Stimulated activated naive CD8-positive, alpha-beta T cell treated with anti-CD3 and anti-CD28 coated beads, Interleukin-15, amount 100 ng/mL, for 72 hours (primary cell): ENCODE results near the gene MAP6D1.
A peak's percentile ranks its signal among the peaks of the same experiment; 100 is the strongest.

Source experiments
- ATAC-seq: fragments of 150-1000 bp; cut with Tn5 transposase; 2 replicates; pipeline ENCODE4 v1.10.0; 2021; ENCODE audit warnings: mild to moderate bottlenecking, moderate library complexity
- DNase-seq, 2 donors: peaks; one replicate each; pipeline ENCODE4 v3.0.0; 2021 to 2022
- H3K27ac Mint-ChIP-seq, 2 donors: one replicate each; pipeline ENCODE4 v1.8.0; 2022; ENCODE audit warnings: mild to moderate bottlenecking in 2 of 2, mixed read lengths in 2 of 2, moderate library complexity in 2 of 2
- H3K27me3 Mint-ChIP-seq: one replicate; pipeline ENCODE4 v1.8.0; 2022; ENCODE audit warnings: mixed read lengths
- H3K4me1 Mint-ChIP-seq: one replicate; pipeline ENCODE4 v1.8.0; 2022; ENCODE audit warnings: mild to moderate bottlenecking, mixed read lengths
- H3K4me3 Mint-ChIP-seq, 2 donors: one replicate each; pipeline ENCODE4 v1.8.0; 2022; ENCODE audit warnings: mild to moderate bottlenecking in 2 of 2, mixed read lengths in 2 of 2, moderate library complexity in 1 of 2
- H3K9me3 Mint-ChIP-seq, 2 donors: one replicate each; pipeline ENCODE4 v1.8.0; 2022; ENCODE audit warnings: mixed read lengths in 2 of 2

MAP6D1 gene

DNA sequence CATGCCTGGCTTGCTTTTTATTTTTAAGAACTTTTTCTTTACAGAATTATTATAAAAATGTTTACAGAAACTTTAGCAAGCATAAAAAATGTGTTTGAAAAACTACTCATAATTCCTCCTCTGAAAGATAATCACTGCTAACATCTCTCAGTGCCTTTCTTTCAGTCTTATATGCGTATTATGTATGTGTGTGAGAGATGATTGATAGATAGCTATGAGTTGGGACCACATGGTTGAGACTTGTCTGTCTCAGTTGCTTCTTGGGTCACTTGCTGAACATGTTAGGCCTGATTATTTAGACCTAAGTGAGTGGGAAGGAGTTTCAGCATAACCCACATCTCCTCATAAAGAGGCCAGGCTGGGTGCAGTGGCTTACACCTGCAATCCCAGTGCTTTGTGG lies 11.1 kb downstream of the MAP6D1 start:
- H3K4me1 Mint-ChIP-seq: peaks cover 25% of the 10 kb centered on the region
- H3K27me3 Mint-ChIP-seq: no peaks in the 10 kb centered on the region
- ATAC-seq: no peak
- H3K27ac Mint-ChIP-seq: peak overlapping the region in 1 of 2 donors; percentile 19
- no peak overlapping the region for H3K4me3 Mint-ChIP-seq
- no peaks in the 10 kb centered on the region for H3K9me3 Mint-ChIP-seq
- DNase-seq: no peak

DNA sequence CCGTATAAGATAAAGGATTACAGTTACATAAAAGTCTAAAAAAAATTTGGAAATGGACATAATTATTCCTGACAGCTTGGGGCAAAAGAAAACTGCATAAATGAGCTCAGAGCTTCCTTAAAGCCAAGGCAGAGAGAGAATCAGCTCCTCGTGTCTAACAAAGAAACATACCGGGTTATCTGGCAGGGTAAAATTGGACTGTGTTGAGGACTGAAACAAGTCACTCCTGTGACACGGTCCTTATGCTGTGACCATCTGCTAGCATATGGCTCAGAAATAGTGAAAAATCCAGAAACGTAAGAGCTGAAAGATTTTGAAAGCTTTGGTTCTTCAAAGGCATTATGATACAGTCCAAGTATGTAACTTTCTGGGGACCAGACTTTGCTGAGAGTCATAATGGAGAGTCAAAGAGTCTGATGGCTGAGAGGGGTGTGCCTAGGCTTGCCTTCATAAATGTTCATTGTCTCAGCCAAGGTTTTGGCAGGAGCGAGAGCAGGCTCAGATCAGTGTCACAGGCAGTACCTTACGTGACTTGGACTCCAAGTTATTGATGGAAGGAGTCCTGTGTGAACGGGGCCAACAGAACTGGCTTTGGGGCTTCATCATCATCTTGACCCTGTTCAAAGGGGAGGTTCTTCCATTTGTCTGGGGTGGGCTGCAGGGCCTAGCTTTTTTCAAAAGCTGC lies 12.5 kb downstream of the MAP6D1 start:
- H3K4me3 Mint-ChIP-seq: no peak overlapping the region
- peaks cover 25% of the 10 kb centered on the region for H3K4me1 Mint-ChIP-seq
- no peaks in the 10 kb centered on the region for H3K9me3 Mint-ChIP-seq
- H3K27me3 Mint-ChIP-seq: no peaks in the 10 kb centered on the region
- no peak for ATAC-seq
- no peak for DNase-seq
- peak overlapping the region; percentile 14 to 68 for H3K27ac Mint-ChIP-seq

DNA sequence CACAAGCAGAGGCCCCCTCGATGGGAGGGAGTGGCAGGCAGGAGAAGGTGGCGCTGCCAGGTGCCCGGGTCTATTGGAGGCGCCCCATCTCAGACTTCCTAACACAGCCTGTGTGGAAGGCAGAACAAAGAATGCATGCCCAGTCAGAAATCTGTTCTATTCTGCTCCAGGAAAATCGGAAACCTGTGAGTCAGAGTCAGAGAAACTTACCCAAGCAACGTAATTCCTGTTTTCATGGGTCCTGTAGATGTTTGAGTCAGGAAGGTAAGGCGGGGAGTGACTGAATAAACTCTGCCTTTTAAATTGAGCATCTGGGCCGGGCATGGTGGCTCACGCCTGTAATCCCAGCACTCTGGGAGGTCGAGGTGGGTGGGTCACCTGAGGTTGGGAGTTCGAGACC lies 13.7 kb downstream of the MAP6D1 start:
- peaks cover 25% of the 10 kb centered on the region for H3K4me1 Mint-ChIP-seq
- H3K9me3 Mint-ChIP-seq: no peaks in the 10 kb centered on the region
- DNase-seq: no peak
- peak overlapping the region in 1 of 2 donors; percentile 66 for H3K27ac Mint-ChIP-seq
- H3K27me3 Mint-ChIP-seq: no peaks in the 10 kb centered on the region
- no peak overlapping the region for H3K4me3 Mint-ChIP-seq
- no peak for ATAC-seq

DNA sequence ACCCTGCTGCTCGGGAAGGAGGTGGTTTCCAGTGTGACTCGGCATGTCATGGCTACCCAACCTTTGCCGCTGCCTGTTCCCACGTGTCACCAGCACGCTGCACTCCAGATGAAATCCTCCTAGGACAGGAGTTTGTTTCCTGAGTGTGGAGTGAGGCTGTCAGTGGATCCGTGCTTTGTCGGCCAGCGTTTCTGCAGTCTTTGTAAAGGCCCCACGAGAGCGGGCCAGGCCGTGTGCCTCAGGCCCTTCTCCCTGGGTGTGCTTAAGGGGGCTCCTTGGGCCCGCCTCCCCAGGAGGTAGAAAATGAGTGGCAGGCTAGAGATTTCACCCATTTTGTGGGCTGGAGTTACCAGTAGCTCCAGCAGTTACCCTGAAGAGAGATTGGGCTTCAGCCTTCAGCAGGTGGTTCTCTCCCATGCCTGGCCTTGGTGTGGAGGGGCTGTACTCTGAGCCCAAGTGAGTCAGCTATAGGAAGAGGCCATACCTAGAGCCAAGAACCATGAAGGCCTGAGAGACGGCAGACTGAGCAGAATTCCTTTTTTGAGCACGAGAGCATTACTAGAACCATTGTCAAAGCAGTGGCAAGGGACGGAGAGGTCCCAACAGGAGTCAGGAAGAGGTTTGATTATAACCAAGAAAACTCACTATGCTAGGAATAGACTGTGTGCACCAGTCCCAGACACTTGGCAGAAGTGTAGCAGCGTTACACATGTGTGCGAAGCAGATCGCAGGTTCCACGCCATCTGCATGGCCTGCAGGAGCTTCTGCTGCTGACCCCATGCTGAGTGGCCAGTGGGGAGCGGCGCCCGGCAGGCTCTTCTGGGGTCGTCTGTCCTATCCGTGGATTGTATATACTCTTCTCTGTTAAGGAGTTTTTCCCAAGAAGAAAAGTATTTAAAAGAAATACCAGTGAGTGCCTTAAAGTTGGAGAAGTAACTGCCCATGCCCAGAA lies 14.5 kb downstream of the MAP6D1 start:
- H3K4me1 Mint-ChIP-seq: peaks cover 19% of the 10 kb centered on the region
- H3K27ac Mint-ChIP-seq: peak overlapping the region in 1 of 2 donors; percentile 66
- H3K27me3 Mint-ChIP-seq: no peaks in the 10 kb centered on the region
- H3K9me3 Mint-ChIP-seq: no peaks in the 10 kb centered on the region
- no peak for ATAC-seq
- no peak overlapping the region for H3K4me3 Mint-ChIP-seq
- no peak for DNase-seq

DNA sequence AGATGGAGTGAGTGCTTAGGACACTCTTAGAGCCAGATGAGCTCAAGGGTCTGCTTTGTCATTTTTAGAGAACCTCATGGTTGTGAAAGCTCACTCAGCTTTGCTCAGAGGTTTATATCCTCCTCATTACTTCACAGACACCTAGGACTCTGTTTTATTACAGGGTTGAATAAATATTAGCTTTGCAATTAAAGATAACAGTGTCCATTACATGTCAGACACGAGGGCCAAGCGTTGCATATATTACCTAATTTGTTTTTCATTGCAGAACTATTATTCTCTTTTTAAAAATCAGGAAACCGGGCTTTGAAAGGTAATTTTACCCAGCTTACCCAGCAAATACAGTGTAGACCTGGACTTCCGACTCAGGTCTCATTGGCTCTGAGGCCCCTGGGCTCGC lies 16.1 kb downstream of the MAP6D1 start:
- no peak for ATAC-seq
- H3K27me3 Mint-ChIP-seq: no peaks in the 10 kb centered on the region

DNA sequence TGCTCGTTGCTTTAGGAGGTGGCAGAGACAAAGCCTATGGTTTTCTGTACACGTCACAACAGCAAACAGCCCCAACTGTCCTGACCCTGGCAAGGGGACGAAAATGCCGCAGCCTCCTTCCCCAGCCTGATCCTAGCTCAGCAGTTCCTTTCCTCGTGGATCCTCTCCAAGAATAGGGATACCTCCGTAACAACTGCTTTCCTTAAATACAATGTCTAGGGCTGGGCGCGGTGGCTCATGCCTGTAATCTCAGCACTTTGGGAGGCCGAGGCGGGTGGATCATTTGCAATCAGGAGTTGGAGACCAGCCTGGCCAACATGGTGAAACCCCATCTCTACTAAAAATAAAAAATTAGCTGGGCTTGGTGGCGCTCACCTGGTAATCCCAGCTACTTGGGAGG lies 17.0 kb downstream of the MAP6D1 start:
- ATAC-seq: no peak
- no peak for DNase-seq
- Mint-ChIP-seq H3K27me3 (no peaks in the 10 kb centered on the region), H3K9me3 (no peaks in the 10 kb centered on the region), H3K27ac (no peak overlapping the region), H3K4me3 (no peak overlapping the region), H3K4me1 (no peaks in the 10 kb centered on the region)

More for the DNA sequence above, 16.1 kb downstream of the MAP6D1 start:
- Mint-ChIP-seq H3K4me3 (no peak overlapping the region), H3K4me1 (peaks cover 3% of the 10 kb centered on the region), H3K27ac (no peak overlapping the region), H3K9me3 (no peaks in the 10 kb centered on the region)
- DNase-seq: no peak

DNA sequence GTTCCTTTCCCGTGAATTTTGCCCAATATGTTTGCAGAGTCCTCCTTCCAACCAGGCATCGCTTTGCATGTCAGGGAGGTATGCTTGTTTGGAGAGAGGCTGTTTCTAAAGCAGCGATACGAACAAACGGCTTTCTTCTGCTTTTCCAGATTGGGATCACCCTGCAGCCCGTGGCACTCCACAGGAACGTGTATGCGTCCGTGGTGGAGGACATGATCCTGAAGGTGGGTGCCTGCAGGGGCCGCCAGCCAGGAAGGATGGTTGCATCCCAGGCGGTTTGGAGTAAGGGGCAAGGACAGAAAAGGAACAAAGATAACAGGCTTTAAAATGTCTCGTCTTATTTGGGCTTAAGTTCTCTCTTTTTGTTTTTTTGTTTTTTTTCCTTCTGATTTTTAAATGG lies 17.5 kb downstream of the MAP6D1 start:
- ATAC-seq (no peak), DNase-seq (no peak)
- Mint-ChIP-seq H3K9me3 (no peaks in the 10 kb centered on the region), H3K4me3 (no peak overlapping the region), H3K4me1 (no peaks in the 10 kb centered on the region), H3K27ac (no peak overlapping the region), H3K27me3 (no peaks in the 10 kb centered on the region)

DNA sequence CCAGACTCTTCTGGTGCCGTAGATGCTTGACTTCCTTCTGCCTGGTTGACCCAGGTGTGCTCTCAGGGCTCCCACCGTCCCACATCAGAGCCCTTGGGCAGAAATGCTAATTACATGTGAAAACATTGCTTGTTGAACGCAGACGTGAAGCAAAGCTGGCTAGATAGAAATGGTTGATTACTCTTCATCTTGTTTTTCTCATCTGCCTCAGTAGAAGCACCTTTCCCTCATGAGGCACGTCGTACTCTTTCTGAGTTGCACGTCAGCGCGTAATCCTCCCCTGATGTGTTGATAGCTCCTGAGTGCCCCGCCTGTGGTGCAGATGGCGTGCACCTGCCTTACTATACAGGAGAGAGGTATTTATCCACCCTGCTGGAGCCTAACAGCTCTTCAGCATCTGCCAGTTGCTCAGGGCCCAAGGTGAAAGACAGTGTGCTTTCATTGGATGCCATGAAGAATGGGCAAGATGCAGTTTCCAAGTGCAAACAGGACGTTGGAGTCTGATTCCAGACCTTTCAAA lies 18.1 kb downstream of the MAP6D1 start:
- H3K27ac Mint-ChIP-seq: peak overlapping the region in 1 of 2 donors; percentile 37
- no peaks in the 10 kb centered on the region for H3K4me1 Mint-ChIP-seq
- H3K27me3 Mint-ChIP-seq: no peaks in the 10 kb centered on the region
- DNase-seq (no peak), ATAC-seq (no peak)
- no peak overlapping the region for H3K4me3 Mint-ChIP-seq
- H3K9me3 Mint-ChIP-seq: no peaks in the 10 kb centered on the region

DNA sequence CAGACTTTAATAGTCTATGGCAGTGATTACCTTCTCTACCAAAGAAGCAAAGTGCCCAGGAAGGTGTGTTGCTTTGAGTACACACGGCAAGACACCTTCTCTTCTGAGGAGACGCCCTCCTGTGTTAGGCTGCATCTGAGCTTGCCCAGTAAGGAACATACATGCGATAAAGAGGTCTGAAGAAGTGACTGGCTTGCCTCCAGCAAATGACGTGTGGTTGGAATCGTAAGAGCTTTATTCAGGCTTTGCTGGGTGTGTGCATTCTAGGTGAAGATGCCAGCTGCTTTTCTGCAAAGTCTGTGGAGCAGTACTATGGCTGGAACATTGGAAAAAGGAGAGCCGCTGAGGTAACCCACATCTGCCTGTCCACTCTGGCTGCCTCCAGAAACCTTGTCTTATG lies 22.4 kb downstream of the MAP6D1 start:
- H3K27ac Mint-ChIP-seq: no peak overlapping the region

DNA sequence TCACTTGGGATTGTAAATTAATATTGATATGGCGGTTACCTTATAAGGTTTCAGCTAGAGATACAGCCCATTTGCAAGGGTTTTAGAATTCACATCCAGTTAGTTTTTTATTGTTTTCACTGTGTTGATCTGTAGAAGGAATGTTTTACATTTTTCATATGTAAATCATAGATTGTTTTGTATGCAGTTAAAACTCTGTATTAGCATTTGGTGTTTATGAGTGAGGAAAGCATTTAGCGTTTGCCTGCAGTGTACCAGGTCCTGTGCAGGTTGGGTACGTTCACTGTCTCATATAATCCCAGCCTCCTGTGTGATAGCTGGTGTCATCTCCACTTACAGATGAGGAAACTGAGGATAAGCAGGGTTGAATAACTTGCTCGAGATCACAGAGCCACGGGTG lies 23.8 kb downstream of the MAP6D1 start:
- Mint-ChIP-seq H3K27me3 (no peaks in the 10 kb centered on the region), H3K4me1 (no peaks in the 10 kb centered on the region)

More for the DNA sequence above, 22.4 kb downstream of the MAP6D1 start:
- H3K4me3 Mint-ChIP-seq: no peak overlapping the region
- H3K9me3 Mint-ChIP-seq: no peaks in the 10 kb centered on the region
- no peaks in the 10 kb centered on the region for H3K4me1 Mint-ChIP-seq
- no peaks in the 10 kb centered on the region for H3K27me3 Mint-ChIP-seq
- no peak for ATAC-seq
- no peak for DNase-seq

DNA sequence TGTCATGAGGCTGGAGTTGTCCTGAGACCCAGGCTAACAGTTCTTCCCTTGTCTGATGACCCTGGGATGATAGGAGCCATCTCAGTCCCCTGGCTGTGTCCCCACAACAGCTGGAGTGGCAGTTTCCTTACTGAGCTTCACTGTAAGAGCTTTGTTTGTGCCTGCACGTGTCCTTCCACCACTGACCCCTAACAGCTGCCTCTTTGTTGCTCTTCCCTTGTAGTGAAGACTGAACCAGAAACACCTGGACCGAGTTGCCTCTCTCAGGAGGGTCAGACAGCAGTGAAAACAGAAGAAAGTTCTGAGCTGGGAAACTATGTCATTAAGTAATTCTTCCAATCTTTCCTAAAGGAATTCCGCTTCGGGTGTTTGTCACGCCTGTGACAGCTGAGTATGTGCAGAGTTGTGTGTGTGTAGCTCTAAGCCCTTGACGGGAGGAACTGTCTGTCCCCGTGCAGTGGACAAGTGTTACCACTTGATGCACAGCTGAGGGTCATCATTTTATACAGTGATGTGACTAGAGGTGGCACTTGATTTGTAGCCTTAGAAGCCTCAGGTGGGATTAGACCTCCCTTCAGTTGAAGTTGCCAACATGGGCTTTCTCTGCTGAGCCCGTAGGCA lies 25.0 kb downstream of the MAP6D1 start:
- no peaks in the 10 kb centered on the region for H3K4me1 Mint-ChIP-seq
- H3K27me3 Mint-ChIP-seq: no peaks in the 10 kb centered on the region
- no peak overlapping the region for H3K27ac Mint-ChIP-seq
- ATAC-seq: no peak
- H3K9me3 Mint-ChIP-seq: no peaks in the 10 kb centered on the region
- no peak for DNase-seq
- H3K4me3 Mint-ChIP-seq: no peak overlapping the region

More for the DNA sequence above, 23.8 kb downstream of the MAP6D1 start:
- no peak for DNase-seq
- H3K9me3 Mint-ChIP-seq: no peaks in the 10 kb centered on the region
- no peak overlapping the region for H3K27ac Mint-ChIP-seq
- ATAC-seq: no peak
- no peak overlapping the region for H3K4me3 Mint-ChIP-seq

DNA sequence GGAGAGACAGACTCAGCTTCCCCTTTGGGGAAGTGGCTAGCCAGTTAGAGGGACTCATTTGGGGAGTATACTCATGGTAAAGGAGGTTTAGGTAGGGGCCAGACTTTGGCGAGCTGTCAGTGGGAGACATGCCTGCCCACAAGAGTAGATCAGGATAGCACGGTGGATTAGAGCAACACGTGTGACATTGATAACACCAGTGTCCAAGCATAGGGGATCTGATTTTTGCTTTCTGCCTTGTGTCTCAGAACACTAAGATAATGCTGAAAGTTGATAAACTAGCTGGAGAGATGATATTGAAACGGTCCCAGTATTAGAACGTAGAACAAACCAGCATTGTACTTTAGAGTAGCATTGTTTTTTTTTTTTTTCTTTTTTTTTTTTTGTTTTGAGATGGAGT lies 25.9 kb downstream of the MAP6D1 start:
- Mint-ChIP-seq H3K9me3 (no peaks in the 10 kb centered on the region), H3K27ac (no peak overlapping the region), H3K27me3 (no peaks in the 10 kb centered on the region), H3K4me1 (no peaks in the 10 kb centered on the region), H3K4me3 (no peak overlapping the region)
- ATAC-seq (no peak), DNase-seq (no peak)

DNA sequence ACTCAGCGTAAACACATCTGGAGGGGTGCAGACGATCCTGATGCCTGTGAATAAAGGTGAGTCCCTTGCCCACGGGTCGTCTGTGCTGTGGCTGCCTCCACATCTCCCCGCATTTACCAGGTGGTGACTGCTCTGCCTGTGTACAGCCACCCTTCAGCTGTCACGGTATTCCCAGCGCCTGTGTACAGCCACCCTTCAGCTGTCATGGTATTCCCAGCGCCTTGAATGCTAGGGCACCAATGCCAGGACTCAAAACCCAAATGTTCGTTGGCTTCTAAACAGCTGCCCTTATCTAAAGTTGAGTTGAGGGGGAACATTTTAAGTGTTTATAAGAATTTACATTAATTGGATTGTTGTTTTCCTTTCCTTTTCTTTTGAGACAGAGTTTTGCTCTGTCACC lies 27.4 kb downstream of the MAP6D1 start:
- Mint-ChIP-seq H3K27me3 (no peaks in the 10 kb centered on the region), H3K27ac (peak overlapping the region in 1 of 2 donors; percentile 15)
- no peak for ATAC-seq

DNA sequence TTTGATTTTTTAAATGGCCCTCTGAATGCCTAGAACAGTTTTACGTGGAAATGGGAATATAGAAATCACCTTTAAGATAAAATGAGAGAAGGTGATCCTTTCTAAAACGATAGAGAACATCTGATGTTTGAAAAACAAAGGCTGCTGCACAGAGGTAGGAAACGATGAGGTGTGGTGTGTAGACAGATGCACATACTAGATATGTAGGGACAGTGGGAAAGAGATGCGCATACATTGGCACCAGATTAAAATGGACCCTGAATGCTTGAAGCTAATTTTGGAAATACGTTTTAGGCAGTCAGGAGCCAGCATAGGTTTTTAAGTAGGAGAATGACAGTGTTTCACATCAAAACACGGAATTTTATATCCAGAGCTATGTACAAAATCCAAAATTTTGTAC lies 29.0 kb downstream of the MAP6D1 start:
- Mint-ChIP-seq H3K27ac (no peak overlapping the region), H3K4me1 (no peaks in the 10 kb centered on the region), H3K4me3 (no peak overlapping the region), H3K9me3 (no peaks in the 10 kb centered on the region), H3K27me3 (no peaks in the 10 kb centered on the region)
- no peak for DNase-seq
- no peak for ATAC-seq

More for the DNA sequence above, 27.4 kb downstream of the MAP6D1 start:
- H3K4me1 Mint-ChIP-seq: no peaks in the 10 kb centered on the region
- H3K4me3 Mint-ChIP-seq: no peak overlapping the region
- no peaks in the 10 kb centered on the region for H3K9me3 Mint-ChIP-seq
- DNase-seq: no peak

DNA sequence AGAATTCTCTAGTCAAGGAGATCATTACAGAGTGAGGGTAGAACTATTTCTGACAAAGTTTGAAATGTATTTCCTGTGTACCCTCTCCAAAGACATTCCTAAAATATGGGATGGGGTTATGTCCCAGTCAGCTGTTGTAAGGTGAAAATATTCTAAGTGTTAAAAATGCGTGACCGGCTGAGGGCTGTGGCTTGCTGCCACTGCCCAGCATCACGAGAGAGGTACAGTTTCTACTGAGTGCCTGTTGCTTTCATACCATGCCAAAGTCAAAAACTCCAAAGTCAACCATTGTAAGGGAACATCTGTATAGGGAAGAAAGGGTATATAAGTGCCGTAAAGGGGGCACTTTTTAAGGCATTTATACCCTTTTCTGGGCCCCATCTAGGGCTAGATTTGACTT lies 30.9 kb downstream of the MAP6D1 start:
- Mint-ChIP-seq H3K27me3 (no peaks in the 10 kb centered on the region), H3K9me3 (no peaks in the 10 kb centered on the region), H3K4me1 (no peaks in the 10 kb centered on the region), H3K4me3 (no peak overlapping the region), H3K27ac (peak overlapping the region in 1 of 2 donors; percentile 81)
- no peak for ATAC-seq
- DNase-seq: no peak

DNA sequence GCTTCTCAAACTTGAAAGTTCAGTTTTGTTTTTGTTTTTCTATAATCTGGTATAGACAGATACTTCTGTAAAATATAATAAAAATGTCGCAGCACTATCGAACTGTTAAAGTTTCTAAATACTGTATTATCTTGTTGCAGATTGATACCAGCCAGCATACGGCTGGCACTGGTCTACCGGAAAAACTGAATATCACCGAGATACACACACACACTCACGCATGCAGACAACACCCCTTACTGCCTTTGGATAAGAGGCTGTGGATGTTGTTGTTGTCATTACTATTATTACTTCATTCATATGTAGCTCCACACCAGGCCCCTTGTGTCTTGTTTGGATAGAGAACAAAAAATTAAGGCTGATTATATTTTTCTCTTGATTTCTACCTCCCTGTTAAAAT lies 32.4 kb downstream of the MAP6D1 start:
- Mint-ChIP-seq H3K27me3 (no peaks in the 10 kb centered on the region), H3K4me1 (peaks cover 6% of the 10 kb centered on the region), H3K27ac (no peak overlapping the region), H3K9me3 (no peaks in the 10 kb centered on the region), H3K4me3 (no peak overlapping the region)
- no peak for ATAC-seq
- no peak for DNase-seq
